D341Med (cell line): Measurements from ENCODE around the gene MINDY4B.
A peak's percentile ranks its signal among the peaks of the same experiment; 100 is the strongest.

Experiments used
- DNase-seq: peaks from one replicate; pipeline ENCODE4 v3.0.0; 2012; ENCODE audit warnings: low spot score

Gene MINDY4B

GRCh38 chr3:150843241-150843640 lies 62.0 kb downstream of the MINDY4B start:
- DNase-seq, result no peak

DNA sequence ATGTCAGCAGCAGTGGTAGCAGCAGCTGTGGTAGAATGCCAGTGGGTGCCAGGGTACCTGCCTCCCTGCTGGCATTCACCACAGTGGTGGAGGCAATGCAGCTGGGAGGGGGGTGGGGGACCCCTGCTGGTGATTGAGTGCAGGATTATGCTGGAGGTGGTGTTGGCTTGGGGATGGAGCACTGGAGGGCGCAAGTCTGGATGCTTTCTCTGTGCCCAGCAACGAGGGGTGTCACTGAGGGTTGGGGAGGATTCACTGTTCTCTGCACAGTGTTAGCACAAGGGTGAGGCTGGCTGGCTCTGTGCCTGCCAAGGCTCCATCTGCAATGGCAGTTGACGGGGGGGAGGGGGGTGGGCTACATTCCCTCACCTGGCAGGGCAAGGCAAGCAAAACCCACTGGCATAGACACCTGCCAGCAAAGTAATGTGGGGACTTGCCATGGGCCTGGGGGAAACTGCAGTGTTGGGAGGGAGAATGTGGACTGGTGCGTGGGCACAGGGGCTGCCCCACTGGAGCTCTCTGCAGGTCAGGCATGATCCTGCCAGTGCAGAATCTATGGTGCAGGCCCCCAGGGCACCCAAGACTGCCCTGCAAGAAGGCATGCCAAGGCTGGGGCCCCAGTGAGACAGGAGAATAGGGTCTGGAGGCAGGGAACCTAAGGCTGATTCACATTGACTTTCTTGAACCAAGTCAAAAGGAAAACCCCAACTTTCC lies 64.3 kb downstream of the MINDY4B start:
- DNase-seq, result no peak

DNA sequence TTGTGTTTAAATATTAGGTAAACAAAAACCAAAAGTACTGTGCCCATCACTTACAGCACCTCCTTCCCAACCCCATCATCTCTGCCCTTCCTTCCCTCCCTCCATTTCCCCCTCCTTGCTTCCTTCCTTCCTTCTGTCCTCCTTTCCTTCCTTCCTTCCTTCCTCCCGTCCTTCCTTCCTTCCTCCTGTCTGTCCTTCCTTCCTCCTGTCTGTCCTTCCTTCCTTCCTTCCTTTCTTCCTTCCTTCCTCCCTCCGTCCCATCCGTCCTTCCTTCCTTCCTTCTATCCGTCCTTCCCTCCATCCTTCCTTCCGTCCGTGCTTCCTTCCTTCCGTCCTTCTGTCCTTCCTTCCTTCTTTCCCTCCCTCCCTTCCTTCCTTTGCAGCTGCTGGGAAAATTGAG lies 74.5 kb downstream of the MINDY4B start:
- no peak for DNase-seq

GRCh38 chr3:150830094-150830681 lies 75.1 kb downstream of the MINDY4B start:
- DNase-seq, result peak; percentile 30

DNA sequence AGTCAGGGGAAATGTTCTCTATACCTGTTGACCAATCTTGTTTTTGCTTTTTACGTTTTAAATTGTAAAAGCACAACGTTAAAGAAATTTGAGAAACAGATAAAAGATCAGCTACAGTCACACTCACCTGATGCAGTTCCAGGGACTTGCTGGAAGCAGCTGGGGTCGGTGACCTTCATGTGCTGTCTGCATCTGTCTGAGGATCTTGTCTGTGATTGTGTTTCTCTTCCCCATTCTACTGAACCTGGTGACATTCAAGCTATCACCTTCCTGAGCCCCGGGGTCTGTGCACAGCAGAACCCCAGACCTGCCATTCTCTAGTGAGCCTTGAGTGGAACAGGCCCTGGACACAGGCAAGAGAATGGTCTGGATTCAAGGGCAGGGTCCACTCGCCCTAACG lies 75.8 kb downstream of the MINDY4B start:
- no peak for DNase-seq

- DNase-seq, result no peak
These were observed 76.2 kb downstream of the MINDY4B start for GRCh38 chr3:150828997-150829396.

GRCh38 chr3:150828261-150828660 lies 77.0 kb downstream of the MINDY4B start:
- no peak for DNase-seq

GRCh38 chr3:150826466-150827282 lies 78.6 kb downstream of the MINDY4B start:
- no peak for DNase-seq

DNA sequence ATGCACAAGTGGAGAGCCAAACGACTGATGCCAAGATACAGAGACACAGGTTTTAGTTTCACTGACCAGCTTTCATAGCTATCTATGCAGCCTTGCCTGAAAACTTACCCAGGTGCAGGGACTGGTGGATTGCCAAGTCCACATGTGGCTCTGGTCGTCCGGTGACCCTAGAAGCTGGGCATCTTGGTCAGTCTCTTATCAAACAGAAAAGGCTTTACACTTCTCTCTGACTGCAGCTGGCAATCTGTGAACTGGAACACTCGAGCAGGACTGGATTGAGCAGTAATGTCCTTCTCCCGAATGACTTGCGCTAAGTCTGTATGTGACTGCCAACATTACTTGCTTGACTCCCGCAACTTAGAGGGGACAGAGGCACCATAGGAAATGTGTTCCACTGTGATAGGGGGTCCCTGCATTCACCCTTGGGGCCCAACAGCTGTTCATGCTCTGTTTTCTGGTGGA lies 79.3 kb downstream of the MINDY4B start:
- DNase-seq, result no peak

GRCh38 chr3:150825192-150825915 lies 79.9 kb downstream of the MINDY4B start:
- DNase-seq, result no peak

DNA sequence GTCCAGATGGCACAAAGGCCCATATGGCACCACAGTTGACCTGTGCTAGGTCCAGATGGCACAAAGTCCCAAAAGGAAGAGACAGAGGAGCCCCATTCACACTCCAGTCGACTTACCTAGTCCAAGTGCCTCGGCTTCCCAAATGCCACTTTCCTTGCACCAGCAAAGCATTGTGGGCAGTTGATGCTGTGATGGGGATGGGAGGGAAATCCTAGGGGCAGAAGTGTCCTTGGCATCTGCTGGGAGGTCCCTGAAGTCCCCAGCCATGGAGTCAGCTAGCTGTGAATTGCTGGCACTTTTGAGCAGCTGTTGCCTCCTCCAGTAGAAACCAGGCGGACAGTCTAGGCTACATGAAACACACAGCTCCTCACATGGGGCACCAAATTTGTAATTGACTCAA lies 82.0 kb downstream of the MINDY4B start:
- no peak for DNase-seq

- no peak for DNase-seq
These were observed 82.6 kb downstream of the MINDY4B start for GRCh38 chr3:150822636-150823035.
